H9 (cell line): ENCODE results near the gene PALS2. TPM values are rescaled to one million over a fixed set of nuclear protein-coding genes. Genes with fewer than 3 reads are reported as not detected.
A peak's percentile ranks its signal among the peaks of the same experiment; 100 is the strongest.

ENCODE experiments used
- DNase-seq: peaks from one replicate; pipeline ENCODE4 v3.0.0-alpha.2; 2017
- H2AFZ ChIP-seq: one replicate; pipeline ENCODE4 v1.6.1; 2013; ENCODE audit warnings: mild to moderate bottlenecking, low read length, control low read depth, moderate library complexity
- H2AK5ac ChIP-seq: 2 replicates; pipeline ENCODE4 v1.6.1; 2013; ENCODE audit warnings: low read length, control low read depth, mixed read lengths; ENCODE audit not compliant: insufficient read length
- H2BK120ac ChIP-seq: one replicate; pipeline ENCODE4 v1.6.1; 2013; ENCODE audit warnings: low read depth, mild to moderate bottlenecking, low read length, control low read depth, inconsistent platforms; ENCODE audit not compliant: poor library complexity, severe bottlenecking
- H2BK12ac ChIP-seq: 2 replicates; pipeline ENCODE4 v1.6.1; 2013; ENCODE audit warnings: low read length, control low read depth, mixed read lengths, low read depth; ENCODE audit not compliant: insufficient read length
- H2BK15ac ChIP-seq: 2 replicates; pipeline ENCODE4 v1.6.1; 2013; ENCODE audit warnings: low read depth, low read length, control low read depth
- H2BK20ac ChIP-seq: one replicate; pipeline ENCODE4 v1.6.1; 2013; ENCODE audit warnings: low read depth, mild to moderate bottlenecking, low read length, control low read depth, inconsistent platforms; ENCODE audit not compliant: poor library complexity, severe bottlenecking
- H2BK5ac ChIP-seq: 2 replicates; pipeline ENCODE4 v1.6.1; 2013; ENCODE audit warnings: low read length, control low read depth, mixed read lengths; ENCODE audit not compliant: insufficient read length
- H3K14ac ChIP-seq: 2 replicates; pipeline ENCODE4 v1.6.1; 2013; ENCODE audit warnings: low read length, control low read depth; ENCODE audit not compliant: insufficient read depth
- H3K18ac ChIP-seq: 2 replicates; pipeline ENCODE4 v1.6.1; 2013; ENCODE audit warnings: low read depth, mild to moderate bottlenecking, mixed read lengths, low read length, control low read depth; ENCODE audit not compliant: insufficient read length
- H3K23ac ChIP-seq: 2 replicates; pipeline ENCODE4 v1.6.1; 2013; ENCODE audit warnings: low read length, control low read depth, mixed read lengths, low read depth; ENCODE audit not compliant: insufficient read length
- H3K23me2 ChIP-seq: 2 replicates; pipeline ENCODE4 v1.6.1; 2013; ENCODE audit warnings: low read depth, mild to moderate bottlenecking, mixed read lengths, low read length, control low read depth; ENCODE audit not compliant: insufficient read length, poor library complexity, severe bottlenecking
- H3K27ac ChIP-seq: 2 replicates; pipeline ENCODE4 v1.5.1; 2013; ENCODE audit warnings: low read length, control low read depth, mixed read lengths, low read depth; ENCODE audit not compliant: insufficient read length
- H3K27me3 ChIP-seq: 2 replicates; pipeline ENCODE4 v1.6.1; 2013; ENCODE audit warnings: low read length, control low read depth, inconsistent platforms; ENCODE audit not compliant: insufficient read depth
- H3K4ac ChIP-seq: 2 replicates; pipeline ENCODE4 v1.6.1; 2013; ENCODE audit warnings: low read depth, mild to moderate bottlenecking, control low read depth, inconsistent platforms, low read length, moderate library complexity
- H3K4me1 ChIP-seq: 2 replicates; pipeline ENCODE4 v1.6.1; 2013; ENCODE audit warnings: low read length, control low read depth, inconsistent platforms; ENCODE audit not compliant: insufficient read depth
- H3K4me2 ChIP-seq: 2 replicates; pipeline ENCODE4 v1.6.1; 2013; ENCODE audit warnings: low read length, control low read depth, mixed read lengths; ENCODE audit not compliant: insufficient read length, insufficient read depth
- H3K56ac ChIP-seq: 2 replicates; pipeline ENCODE4 v1.6.1; 2013; ENCODE audit warnings: low read depth, mild to moderate bottlenecking, mixed read lengths, low read length, control low read depth; ENCODE audit not compliant: insufficient read length
- H3K79me1 ChIP-seq: 2 replicates; pipeline ENCODE4 v1.6.1; 2013; ENCODE audit warnings: low read depth, mild to moderate bottlenecking, moderate library complexity, low read length, control low read depth, inconsistent platforms; ENCODE audit not compliant: insufficient read depth, poor library complexity, severe bottlenecking
- H3K79me2 ChIP-seq: 2 replicates; pipeline ENCODE4 v1.6.1; 2013; ENCODE audit warnings: low read length, control low read depth, inconsistent platforms; ENCODE audit not compliant: insufficient read depth
- H3K9ac ChIP-seq: 2 replicates; pipeline ENCODE4 v1.6.1; 2013; ENCODE audit warnings: low read length, control low read depth, mixed read lengths; ENCODE audit not compliant: insufficient read length; ENCODE audit errors: extremely low read depth
- H3K9me3 ChIP-seq: one replicate; pipeline ENCODE4 v1.6.1; 2013; ENCODE audit warnings: low read depth, low read length, inconsistent platforms; ENCODE audit not compliant: control insufficient read depth
- H3T11ph ChIP-seq: one replicate; pipeline ENCODE4 v1.6.1; 2013; ENCODE audit warnings: mild to moderate bottlenecking, low read length, control low read depth, inconsistent platforms
- H4K20me1 ChIP-seq: one replicate; pipeline ENCODE4 v1.6.1; 2013; ENCODE audit not compliant: control insufficient read depth, insufficient read length, insufficient read depth
- H4K5ac ChIP-seq: 2 replicates; pipeline ENCODE4 v1.6.1; 2013; ENCODE audit warnings: low read depth, mild to moderate bottlenecking, mixed read lengths, low read length, control low read depth; ENCODE audit not compliant: insufficient read length
- H4K8ac ChIP-seq: replicated peaks from 2 replicates; pipeline ENCODE4 v1.6.1; 2013; ENCODE audit warnings: low read length, control low read depth, mixed read lengths, low read depth; ENCODE audit not compliant: insufficient read length
- H4K91ac ChIP-seq: 2 replicates; pipeline ENCODE4 v1.6.1; 2013; ENCODE audit warnings: low read depth, mild to moderate bottlenecking, moderate library complexity, mixed read lengths, low read length, control low read depth; ENCODE audit not compliant: insufficient read length
- H3K27ac Mint-ChIP-seq, 3 experiments: 2 replicates in 2 of 3; 3 replicates in 1 of 3; pipeline ENCODE4 v1.8.0; 2020 to 2021; ENCODE audit warnings: mixed read lengths in 3 of 3, mild to moderate bottlenecking in 1 of 3, moderate library complexity in 1 of 3
- H3K27me3 Mint-ChIP-seq: 2 replicates; pipeline ENCODE4 v1.8.0; 2021; ENCODE audit warnings: low read depth, mild to moderate bottlenecking, moderate library complexity, mixed read lengths
- H3K36me3 Mint-ChIP-seq, 3 experiments: 2 replicates in 2 of 3; 3 replicates in 1 of 3; pipeline ENCODE4 v1.8.0; 2020 to 2021; ENCODE audit warnings: low read depth in 3 of 3, mixed read lengths in 3 of 3; ENCODE audit not compliant: insufficient read depth in 1 of 3
- H3K4me1 Mint-ChIP-seq, 2 experiments: 2 replicates each; pipeline ENCODE4 v1.8.0; 2020; ENCODE audit warnings: mixed read lengths in 2 of 2
- H3K4me3 Mint-ChIP-seq, 2 experiments: 2 replicates in 1 of 2; 3 replicates in 1 of 2; pipeline ENCODE4 v1.8.0; 2020 to 2021; ENCODE audit warnings: mild to moderate bottlenecking in 2 of 2, mixed read lengths in 2 of 2, moderate library complexity in 1 of 2
- H3K9me3 Mint-ChIP-seq, 2 experiments: 2 replicates in 1 of 2; 3 replicates in 1 of 2; pipeline ENCODE4 v1.8.0; 2020; ENCODE audit warnings: mild to moderate bottlenecking in 2 of 2, mixed read lengths in 2 of 2, moderate library complexity in 1 of 2
- total RNA-seq: library from RNA; stranded (reverse); gene quantifications from 2 replicates; pipeline ENCODE4 v1.2.1, GENCODE V29; 2021
- TF ChIP-seq, protein P1 (sequence below): fragments of 200-600 bp; sonication (generic); conservative IDR thresholded peaks from 3 replicates; pipeline ENCODE4 v1.8.0; 2021; ENCODE audit warnings: antibody characterized with exemption, mild to moderate bottlenecking

The PALS2 gene
- total RNA-seq, 1 experiment from 2014 or later: 63.1 TPM

DNA sequence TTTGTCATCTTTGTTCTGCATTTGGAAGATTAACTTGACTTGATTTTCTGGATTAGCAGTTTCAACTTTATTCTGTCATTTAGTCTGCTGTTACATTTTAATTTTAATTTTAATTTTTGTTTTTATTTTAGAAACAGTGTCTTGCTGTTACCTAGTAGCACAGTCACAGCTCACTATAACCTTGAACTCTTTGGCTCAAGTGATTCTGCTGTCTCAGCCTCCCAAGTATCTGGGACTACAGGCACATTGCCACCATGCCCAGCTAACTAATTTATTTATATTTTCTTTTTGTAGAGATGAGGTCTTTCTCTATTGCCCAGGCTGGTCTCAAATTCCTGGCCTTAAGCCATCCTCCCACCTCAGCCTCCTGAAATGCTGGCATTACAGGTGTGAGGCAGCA lies 35.3 kb downstream of the PALS2 start:
- H3K4me3 Mint-ChIP-seq: no peak overlapping the region
- Histone ChIP-seq H4K20me1 (no peaks in the 10 kb centered on the region), H3K79me2 (peaks cover 11% of the 10 kb centered on the region; the same call in 1 of the 2 replicates), H3K56ac (no peak overlapping the region), H2BK12ac (no peak overlapping the region), H2AK5ac (no peak overlapping the region), H4K8ac (no peak overlapping the region), H2BK120ac (no peak overlapping the region), H4K5ac (no peak overlapping the region), H3K18ac (no peak overlapping the region), H3K14ac (no peak overlapping the region), H2AFZ (no peak overlapping the region), H3K4me1 (peaks cover 3% of the 10 kb centered on the region; the same call in 1 of the 2 replicates), H3T11ph (no peak overlapping the region), H2BK5ac (no peak overlapping the region), H3K4me2 (peak overlapping the region; percentile 9), H3K9ac (no peak overlapping the region), H3K23ac (no peak overlapping the region), H4K91ac (no peak overlapping the region), H2BK20ac (no peak overlapping the region), H3K9me3 (no peaks in the 10 kb centered on the region), H3K27me3 (no peaks in the 10 kb centered on the region), H2BK15ac (no peak overlapping the region), H3K4ac (no peak overlapping the region), H3K27ac (no peak overlapping the region), H3K23me2 (no peaks in the 10 kb centered on the region), H3K79me1 (peaks cover 3% of the 10 kb centered on the region)
- no peak for DNase-seq
- peak overlapping the region in 2 of 3 experiments; percentile 66 to 91; a peak in 3 of 7 replicates for H3K27ac Mint-ChIP-seq
- TF ChIP-seq, protein P1, sequence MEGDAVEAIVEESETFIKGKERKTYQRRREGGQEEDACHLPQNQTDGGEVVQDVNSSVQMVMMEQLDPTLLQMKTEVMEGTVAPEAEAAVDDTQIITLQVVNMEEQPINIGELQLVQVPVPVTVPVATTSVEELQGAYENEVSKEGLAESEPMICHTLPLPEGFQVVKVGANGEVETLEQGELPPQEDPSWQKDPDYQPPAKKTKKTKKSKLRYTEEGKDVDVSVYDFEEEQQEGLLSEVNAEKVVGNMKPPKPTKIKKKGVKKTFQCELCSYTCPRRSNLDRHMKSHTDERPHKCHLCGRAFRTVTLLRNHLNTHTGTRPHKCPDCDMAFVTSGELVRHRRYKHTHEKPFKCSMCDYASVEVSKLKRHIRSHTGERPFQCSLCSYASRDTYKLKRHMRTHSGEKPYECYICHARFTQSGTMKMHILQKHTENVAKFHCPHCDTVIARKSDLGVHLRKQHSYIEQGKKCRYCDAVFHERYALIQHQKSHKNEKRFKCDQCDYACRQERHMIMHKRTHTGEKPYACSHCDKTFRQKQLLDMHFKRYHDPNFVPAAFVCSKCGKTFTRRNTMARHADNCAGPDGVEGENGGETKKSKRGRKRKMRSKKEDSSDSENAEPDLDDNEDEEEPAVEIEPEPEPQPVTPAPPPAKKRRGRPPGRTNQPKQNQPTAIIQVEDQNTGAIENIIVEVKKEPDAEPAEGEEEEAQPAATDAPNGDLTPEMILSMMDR: no peak
- H3K36me3 Mint-ChIP-seq: no peaks in the 10 kb centered on the region; a peak in 1 of 7 replicates
- no peaks in the 10 kb centered on the region for H3K9me3 Mint-ChIP-seq
- H3K27me3 Mint-ChIP-seq: no peaks in the 10 kb centered on the region
- peaks cover 39 to 48% of the 10 kb centered on the region in 2 experiments for H3K4me1 Mint-ChIP-seq
